GM19397 (cell line): ENCODE measurements around the gene CHRD.
"Not testable (repeated sequence)": the region's sequence is repeated elsewhere in the genome, so short reads cannot be mapped to it uniquely, and the experiment has no call there.

Source experiments
- ATAC-seq: cut with Tn5 transposase; IDR thresholded peaks from one replicate; pipeline ENCODE4 v1.9.1; 2021; ENCODE audit warnings: mild to moderate bottlenecking, moderate library complexity; ENCODE audit not compliant: unreplicated experiment

CHRD gene

DNA sequence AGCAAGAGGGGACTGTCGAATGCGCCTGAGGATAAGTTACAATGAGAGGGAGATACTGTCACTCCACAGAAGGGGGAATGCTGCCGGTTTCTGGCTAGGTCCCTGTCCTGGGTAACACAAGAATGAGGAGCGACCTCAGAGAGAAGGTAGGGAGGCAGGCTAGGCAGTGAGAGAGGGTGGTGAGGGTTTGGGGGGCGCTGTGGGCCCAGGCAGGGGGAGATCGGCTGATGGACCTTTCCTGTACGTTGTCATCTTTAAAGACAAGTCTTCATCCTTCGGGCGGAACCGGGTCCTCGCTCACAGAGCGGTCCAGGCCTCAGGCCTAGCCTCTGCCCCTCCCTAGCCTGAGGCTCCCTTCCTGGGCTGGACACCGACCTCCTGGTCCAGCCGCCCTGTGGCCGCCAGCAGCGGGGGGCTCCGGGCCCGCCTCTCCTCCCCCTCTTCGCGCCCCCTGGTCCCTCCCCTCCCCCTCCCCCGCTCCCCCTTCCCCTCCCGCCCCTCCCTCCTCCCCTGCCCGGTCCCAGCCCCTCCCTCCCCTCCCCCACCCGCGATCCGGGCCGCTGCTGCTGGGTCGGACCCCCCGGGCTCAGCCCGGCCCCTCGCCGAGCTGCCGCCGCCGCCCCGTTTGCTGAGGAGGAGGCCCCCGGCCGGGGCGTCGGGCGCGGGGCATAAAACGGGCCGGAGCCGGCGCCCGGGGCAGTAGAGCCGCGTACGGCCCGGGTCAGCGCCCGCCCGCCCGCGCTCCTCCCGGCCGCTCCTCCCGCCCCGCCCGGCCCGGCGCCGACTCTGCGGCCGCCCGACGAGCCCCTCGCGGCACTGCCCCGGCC, at the start of gene CHRD:
TSS of gene CHRD (plus strand) at position 697 of the 827 bp plus-strand sequence. CDS start 265 bp downstream, outside the sequence.
- no peak for ATAC-seq

DNA sequence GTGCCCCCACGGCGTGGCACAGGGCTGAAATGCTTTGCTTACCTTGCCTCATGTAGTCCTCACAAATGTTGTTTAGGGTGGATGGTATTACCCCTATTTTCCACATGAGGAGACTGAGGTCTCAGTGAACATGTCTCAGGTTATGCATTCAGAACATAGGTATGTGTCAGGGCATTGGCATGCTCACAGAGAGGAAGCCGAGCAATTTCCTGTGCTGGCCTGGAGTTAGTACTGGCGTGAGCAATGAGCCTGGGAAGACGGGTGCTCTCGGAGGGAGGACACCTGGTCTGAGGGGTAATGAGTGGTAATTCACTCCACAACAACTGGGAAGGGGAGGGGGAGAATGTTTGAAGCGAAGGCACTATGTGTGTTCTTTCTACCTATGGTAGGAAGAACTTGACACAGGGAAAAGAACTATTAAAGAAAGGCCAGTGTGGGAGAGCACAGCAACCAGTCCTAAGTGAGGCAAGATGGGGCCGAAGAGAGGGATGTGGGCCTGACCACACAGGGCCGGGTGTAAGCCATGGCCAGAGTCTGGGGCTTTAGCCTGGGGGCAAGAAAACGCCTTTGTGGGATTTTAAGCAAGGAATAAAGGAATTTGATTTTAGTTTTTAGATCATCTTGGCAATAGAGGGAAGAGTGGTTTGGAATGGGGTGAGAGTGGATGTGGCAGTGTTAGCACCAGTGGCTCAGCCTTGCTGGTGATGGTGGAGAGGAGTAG, 47.3 kb upstream of the CHRD start:
- no peak for ATAC-seq

DNA sequence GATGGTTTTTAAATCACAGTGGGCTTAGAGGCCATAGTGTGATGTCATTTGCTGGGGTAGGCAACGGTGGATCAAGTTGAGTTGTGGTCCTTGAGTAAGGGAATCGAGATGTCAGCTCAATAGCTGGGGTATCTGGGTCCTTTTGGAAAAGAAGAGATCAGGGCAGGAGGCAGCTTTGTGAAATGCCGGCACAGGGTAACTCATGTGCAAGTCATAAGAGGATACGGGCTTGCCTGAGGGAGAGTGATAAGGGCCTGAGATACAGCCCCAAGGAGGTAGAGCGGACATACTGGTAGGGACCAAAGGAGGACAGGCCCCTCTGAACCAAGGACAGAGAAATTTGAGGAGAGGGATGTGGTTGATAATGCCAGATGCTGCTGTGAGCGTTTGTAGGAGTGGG, 46.7 kb upstream of the CHRD start:
- no peak for ATAC-seq

DNA sequence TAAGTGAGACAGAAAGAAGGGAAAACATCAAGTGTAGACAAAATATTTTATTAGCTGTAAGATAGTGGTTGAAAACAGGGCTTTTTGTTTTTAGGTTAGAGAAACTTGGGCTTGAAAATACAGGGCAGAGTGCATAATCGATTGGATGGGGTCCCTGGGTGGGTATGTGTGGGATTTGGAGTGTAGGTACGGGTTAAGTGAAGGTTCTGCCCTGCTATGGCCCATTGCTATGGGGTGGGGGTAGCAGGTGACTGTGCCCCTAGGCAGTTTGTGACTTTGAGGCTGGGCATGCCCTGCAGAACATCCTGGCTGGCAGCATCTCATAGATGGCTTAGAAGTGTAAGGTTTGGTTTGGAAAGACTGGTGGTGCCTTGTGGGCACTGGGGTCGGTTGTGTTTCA, 46.2 kb upstream of the CHRD start:
- ATAC-seq, result no peak

DNA sequence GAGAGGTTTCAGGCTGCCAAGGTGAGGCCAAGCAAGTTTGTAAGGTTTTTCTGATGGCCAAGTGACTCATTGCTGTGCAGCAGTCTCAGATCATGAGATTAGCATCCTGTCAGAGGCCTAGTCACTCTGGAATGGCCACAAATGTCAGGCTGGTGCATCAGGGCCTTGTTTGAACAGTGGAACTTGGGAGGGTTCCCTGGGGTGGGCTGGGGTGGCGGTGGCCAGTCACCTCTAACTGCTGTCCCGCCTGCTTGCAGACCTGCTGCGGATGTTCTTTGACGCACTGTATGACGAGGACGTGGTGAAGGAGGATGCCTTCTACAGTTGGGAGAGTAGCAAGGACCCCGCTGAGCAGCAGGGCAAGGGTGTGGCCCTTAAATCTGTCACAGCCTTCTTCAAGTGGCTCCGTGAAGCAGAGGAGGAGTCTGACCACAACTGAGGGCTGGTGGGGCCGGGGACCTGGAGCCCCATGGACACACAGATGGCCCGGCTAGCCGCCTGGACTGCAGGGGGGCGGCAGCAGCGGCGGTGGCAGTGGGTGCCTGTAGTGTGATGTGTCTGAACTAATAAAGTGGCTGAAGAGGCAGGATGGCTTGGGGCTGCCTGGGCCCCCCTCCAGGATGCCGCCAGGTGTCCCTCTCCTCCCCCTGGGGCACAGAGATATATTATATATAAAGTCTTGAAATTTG, 45.2 kb upstream of the CHRD start:
- ATAC-seq, result no peak

DNA sequence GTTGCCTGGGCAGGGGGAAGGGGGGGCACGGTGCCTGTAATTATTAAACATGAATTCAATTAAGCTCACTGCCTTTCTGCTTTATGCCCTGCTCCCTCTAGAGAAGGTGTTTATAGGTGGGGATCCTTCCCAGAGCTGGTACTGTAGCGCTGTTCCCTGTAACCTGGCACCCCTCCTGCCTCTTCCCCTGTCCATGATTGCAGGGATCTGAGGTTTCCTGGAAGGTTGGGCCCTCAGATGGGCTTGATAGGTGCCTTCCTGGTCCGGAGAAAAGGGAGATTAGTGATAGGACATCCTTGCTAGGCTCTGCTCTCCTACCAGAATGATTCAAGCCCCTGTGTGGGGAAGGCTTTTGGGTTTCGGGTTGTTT, 44.6 kb upstream of the CHRD start:
- no peak for ATAC-seq

DNA sequence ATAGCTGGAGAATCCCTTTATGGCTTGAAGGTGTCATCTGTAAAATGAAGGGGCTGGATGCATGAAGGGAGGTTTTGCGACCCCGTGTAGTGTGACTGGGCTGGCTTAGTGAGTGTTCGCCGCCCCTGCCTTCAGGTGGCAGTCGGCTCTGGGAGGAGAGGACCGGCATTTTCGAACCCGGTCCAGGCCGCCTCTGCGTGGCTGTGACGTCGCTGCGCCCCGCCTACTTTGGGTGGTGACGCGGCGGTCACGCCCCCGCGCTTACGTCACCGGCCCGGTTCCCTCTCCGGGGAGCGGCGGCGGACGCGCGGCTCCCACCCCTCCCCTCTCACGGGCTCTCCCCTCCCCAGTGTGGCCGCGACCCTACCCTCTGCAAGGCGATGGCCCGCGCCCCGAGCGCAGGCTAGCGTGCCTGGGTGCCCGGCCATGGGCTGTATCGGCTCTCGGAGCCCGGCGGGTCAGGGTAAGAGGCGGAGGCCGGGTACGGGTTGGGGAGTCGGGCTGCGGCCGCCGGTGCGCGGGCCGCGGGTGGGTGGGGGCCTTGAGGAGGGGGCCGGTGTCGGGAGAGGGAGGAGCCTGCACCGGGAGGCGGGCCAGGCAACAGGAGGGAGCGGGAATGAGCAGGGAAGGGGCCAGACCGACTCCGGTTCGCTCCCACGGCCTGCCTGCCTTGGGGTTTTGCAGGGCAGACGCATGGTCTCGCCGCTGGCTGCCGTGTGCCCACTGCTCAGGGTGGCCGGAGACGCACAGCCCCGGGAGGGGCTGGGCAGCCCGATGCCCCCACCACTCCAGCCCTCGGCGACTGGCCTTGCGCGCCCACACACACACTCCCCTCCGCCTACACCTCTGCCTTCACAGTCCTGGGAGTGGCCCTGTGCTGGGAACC, 44.0 kb upstream of the CHRD start:
- ATAC-seq, result peak; percentile 77

DNA sequence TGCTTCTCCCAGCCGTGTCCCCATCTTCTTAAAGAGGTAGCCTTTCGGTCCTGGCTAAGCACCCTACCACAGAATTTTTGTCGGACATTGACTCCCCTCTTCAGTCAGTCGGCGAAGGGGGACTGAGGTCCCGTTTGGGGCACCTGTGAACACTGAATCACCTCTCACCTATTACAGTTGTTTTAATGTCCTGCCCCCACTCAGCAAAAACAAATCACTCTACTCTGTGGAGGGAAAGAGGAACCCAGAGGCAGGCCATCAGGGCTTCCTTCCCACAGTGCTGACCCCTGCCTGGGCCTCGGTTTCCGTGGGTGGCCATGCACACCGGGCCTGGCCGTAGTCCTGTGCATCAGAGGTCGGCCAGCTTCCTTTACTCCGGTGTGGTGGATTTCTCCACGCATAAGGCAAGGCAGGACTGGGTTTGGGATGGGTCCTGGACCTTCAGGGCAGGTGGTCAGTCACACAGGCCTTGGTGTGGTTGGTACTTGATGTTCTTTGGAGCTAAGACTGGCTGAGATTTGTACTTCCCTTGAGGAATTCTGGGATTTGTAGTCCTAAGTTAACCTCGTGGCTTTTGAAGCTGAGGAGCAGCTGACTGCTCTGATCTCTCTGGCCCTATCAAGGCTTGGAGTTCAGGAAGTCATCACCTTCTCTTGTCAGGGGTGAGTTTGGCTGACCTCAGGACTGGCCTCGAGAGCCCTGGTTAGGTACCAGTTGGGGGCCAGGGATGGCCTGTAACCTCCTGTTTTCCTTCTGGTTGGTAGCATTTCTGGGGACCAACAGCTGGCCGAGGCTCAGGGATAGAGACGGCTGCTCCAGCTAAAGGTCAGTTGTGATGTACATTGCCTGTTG, 43.1 kb upstream of the CHRD start:
- ATAC-seq, result no peak

DNA sequence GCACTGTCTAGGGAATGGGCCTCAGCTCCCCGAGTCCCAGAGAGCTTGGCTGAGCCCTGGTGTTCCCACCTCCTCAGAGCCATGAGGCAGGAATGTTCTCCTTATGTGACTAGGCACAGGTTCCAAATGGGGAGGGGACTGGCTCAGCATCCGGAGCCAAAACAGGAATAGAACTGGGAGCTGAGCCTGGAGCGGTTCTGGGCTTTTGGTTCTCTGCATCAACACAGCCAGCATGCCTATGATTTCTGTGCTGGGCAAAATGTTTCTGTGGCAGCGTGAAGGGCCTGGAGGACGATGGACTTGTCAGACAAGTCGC, 42.5 kb upstream of the CHRD start, which contains the start of gene FAM131A:
TSS of gene FAM131A (plus strand) at position 202 of the 316 bp plus-strand sequence. CDS start at position 233, 31 bp downstream.
- ATAC-seq, result no peak

DNA sequence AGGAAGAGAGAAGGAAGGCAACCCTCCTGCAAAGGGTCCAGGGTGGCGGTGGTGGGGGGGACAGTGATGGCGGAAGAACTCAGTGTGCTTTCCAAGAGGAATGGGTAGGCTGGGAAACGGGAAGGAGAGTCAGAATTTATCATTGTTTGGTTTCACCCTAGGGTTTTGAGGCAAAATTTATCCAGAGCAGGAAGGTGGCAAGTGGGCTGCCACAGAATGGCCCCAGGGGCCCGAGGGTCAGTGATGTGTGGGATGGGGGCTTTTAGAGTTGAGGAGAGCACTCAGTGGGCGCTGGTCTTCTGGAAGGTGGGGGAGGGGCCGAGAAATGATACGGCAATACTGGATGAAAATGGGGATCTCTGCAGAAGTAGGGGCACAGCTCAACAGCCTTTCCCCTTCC, 41.9 kb upstream of the CHRD start:
- ATAC-seq, result no peak

DNA sequence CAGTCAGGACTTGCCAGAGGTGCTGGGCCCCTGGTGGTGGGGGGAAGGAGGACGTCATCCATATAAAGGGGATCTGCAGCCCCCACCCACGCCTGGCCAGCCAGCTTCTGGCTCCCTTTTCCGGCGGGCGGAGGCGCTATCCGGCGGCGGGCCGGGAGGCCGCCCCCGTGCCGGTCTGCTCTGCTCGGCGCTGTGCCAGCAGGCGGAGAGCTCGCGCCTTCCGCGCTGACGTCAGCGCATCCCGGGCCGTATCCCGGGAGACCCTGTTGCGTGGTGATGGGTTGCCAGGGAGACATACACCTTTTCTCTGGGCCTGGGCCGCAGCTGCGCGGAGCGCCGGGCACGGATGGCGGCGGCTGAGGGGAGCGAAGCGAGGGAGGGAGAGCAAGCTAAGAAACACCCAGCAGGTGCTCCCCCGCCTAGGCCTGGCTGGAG, 41.3 kb upstream of the CHRD start:
- ATAC-seq, result no peak

DNA sequence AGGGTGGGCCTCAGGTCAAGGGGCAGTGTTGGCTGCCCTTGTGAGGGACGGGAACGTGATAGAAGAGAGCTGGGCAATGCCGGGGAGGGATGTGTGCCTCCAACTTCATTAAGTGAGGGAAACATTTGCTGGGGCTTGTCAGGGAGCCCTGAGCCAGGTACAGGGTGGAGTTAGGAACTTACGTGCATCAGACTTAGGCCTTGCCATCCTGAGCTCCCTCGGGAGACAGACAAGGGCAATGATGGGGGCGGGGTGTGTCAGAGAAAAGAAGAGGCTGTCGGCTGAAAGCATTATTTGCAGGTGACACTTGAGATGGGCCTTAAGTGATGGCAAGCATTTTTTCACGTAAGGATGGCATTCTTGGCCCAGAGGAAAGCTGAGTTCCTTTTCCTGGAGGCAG, 40.9 kb upstream of the CHRD start:
- ATAC-seq, result no peak

DNA sequence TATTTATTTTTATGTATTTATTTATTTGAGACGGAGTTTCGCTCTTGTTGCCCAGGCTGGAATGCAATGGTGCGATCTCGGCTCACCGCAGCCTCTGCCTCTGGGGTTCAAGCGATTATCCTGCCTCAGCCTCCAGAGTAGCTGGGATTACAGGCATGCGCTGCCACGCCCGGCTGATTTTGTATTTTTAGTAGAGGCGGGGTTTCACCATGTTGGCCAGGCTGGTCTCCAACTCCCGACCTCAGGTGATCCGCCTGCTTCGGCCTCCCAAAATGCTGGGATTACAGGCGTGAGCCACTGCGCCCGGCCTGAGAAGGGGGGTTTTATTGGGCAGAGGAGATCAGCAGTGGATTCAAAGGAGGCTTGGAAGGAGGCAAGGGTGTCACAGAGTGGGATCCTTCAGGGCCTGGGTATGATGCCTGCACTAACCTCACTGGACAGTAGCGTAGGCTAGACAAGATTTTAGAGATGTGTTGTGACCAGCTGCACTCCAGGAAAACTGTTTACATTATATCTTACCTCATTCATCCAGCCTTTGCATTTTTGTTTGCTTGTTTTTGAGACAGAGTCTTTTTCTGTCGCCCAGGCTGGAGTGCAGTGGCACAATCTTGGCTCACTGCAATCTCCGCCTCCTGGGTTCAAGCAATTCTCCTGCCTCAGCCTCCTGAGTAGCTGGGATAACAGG, 40.3 kb upstream of the CHRD start:
- not testable (repeated sequence) for ATAC-seq

DNA sequence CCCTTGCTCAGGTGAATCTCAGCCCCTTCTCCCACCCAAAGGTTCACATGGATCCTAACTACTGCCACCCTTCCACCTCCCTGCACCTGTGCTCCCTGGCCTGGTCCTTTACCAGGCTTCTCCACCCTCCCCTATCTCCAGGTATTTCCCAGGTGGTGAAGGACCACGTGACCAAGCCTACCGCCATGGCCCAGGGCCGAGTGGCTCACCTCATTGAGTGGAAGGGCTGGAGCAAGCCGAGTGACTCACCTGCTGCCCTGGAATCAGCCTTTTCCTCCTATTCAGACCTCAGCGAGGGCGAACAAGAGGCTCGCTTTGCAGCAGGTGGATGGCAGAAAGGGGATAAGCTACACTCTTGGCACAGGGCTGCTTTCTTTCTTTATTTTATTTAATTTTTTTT, 37.9 kb upstream of the CHRD start:
- no peak for ATAC-seq

DNA sequence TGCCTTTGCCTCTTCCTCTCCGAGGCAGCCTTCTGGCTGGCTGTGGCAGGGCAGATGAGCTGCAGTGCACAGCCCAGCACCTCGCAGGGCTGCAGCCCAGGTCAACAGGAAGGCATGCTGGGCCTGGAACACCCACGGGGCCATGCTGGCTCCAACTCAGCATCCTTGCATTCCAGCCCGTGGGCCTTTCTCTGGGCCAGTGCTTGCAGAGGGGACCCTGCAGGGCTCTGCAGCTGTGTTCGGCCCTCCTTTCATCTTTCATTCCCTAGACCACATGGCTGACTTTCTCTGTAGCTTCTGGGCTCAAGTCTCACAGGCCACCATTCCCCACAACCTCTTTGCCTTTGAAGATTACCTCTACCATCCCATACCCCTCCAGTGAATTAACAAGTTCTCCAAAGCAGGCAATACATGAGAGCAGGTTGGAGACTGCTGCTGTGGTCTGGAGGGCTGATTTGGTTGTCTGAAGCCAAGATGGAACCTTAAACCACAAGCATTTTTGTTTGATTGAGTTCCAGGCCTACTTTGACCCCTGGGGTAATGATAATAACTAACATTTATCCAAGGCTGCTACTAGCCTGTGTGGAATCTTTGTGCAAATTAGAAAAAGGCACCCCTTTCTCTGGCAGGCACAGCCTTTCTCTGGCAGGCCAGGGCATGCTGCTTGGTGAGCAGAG, 36.5 kb upstream of the CHRD start:
- no peak for ATAC-seq

DNA sequence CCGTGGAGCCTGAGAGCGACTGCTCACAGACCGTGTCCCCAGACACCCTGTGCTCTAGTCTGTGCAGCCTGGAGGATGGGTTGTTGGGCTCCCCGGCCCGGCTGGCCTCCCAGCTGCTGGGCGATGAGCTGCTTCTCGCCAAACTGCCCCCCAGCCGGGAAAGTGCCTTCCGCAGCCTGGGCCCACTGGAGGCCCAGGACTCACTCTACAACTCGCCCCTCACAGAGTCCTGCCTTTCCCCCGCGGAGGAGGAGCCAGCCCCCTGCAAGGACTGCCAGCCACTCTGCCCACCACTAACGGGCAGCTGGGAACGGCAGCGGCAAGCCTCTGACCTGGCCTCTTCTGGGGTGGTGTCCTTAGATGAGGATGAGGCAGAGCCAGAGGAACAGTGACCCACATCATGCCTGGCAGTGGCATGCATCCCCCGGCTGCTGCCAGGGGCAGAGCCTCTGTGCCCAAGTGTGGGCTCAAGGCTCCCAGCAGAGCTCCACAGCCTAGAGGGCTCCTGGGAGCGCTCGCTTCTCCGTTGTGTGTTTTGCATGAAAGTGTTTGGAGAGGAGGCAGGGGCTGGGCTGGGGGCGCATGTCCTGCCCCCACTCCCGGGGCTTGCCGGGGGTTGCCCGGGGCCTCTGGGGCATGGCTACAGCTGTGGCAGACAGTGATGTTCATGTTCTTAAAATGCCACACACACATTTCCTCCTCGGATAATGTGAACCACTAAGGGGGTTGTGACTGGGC, 35.1 kb upstream of the CHRD start:
- no peak for ATAC-seq

DNA sequence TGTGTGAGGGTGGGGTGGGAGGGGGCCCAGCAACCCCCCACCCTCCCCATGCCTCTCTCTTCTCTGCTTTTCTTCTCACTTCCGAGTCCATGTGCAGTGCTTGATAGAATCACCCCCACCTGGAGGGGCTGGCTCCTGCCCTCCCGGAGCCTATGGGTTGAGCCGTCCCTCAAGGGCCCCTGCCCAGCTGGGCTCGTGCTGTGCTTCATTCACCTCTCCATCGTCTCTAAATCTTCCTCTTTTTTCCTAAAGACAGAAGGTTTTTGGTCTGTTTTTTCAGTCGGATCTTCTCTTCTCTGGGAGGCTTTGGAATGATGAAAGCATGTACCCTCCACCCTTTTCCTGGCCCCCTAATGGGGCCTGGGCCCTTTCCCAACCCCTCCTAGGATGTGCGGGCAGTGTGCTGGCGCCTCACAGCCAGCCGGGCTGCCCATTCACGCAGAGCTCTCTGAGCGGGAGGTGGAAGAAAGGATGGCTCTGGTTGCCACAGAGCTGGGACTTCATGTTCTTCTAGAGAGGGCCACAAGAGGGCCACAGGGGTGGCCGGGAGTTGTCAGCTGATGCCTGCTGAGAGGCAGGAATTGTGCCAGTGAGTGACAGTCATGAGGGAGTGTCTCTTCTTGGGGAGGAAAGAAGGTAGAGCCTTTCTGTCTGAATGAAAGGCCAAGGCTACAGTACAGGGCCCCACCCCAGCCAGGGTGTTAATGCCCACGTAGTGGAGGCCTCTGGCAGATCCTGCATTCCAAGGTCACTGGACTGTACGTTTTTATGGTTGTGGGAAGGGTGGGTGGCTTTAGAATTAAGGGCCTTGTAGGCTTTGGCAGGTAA, 34.3 kb upstream of the CHRD start:
- ATAC-seq, result no peak
